Measurements from ENCODE around the gene EIF6.
A peak's percentile ranks its signal among the peaks of the same experiment; 100 is the strongest.

Gene EIF6

GRCh38 chr20:35304956-35305355, 20.4 kb upstream of the EIF6 start:
- in situ Hi-C loops (cut with HindIII; ENCODE audit: low sequenced_read_pairs), result loop anchor here (5.0 kb wide), 1 partner anchor 48 kb away; no protein-coding TSS in a partner anchor
- H3K4me3 ChIP-seq (ENCODE audit: low read depth, low read length), result no peak overlapping the region
- no peak for TF ChIP-seq CTCF (IDR thresholded peaks at IDR 0.05; ENCODE audit: low read depth, low read length, missing control alignments)
- DNase-seq (ENCODE audit: low read depth), result no peak

GRCh38 chr20:35303735-35304491, 19.3 kb upstream of the EIF6 start:
- H3K4me3 ChIP-seq (ENCODE audit: low read depth, low read length), result no peak overlapping the region
- TF ChIP-seq CTCF (IDR thresholded peaks at IDR 0.05; ENCODE audit: low read depth, low read length, missing control alignments), result peak; percentile 93
- peak; percentile 83 for DNase-seq (ENCODE audit: low read depth)
- in situ Hi-C loops (cut with HindIII; ENCODE audit: low sequenced_read_pairs), result no loop called here

GRCh38 chr20:35303382-35303734, 18.8 kb upstream of the EIF6 start:
- no peak overlapping the region for H3K4me3 ChIP-seq (ENCODE audit: low read depth, low read length)
- DNase-seq (ENCODE audit: low read depth), result no peak
- in situ Hi-C loops (cut with HindIII; ENCODE audit: low sequenced_read_pairs), result no loop called here
- no peak for TF ChIP-seq CTCF (IDR thresholded peaks at IDR 0.05; ENCODE audit: low read depth, low read length, missing control alignments)

- peak; percentile 22 for DNase-seq (ENCODE audit: low read depth)
- H3K4me3 ChIP-seq (ENCODE audit: low read depth, low read length), result no peak overlapping the region
- in situ Hi-C loops (cut with HindIII; ENCODE audit: low sequenced_read_pairs), result no loop called here
- TF ChIP-seq CTCF (IDR thresholded peaks at IDR 0.05; ENCODE audit: low read depth, low read length, missing control alignments), result no peak
These were observed 18.1 kb upstream of the EIF6 start for GRCh38 chr20:35302421-35303335.

- no peak for DNase-seq (ENCODE audit: low read depth)
- in situ Hi-C loops (cut with HindIII; ENCODE audit: low sequenced_read_pairs), result no loop called here
- no peak for TF ChIP-seq CTCF (IDR thresholded peaks at IDR 0.05; ENCODE audit: low read depth, low read length, missing control alignments)
- H3K4me3 ChIP-seq (ENCODE audit: low read depth, low read length), result no peak overlapping the region
These were observed 16.9 kb upstream of the EIF6 start for GRCh38 chr20:35301426-35301825.

- no peak overlapping the region for H3K4me3 ChIP-seq (ENCODE audit: low read depth, low read length)
- no peak for TF ChIP-seq CTCF (IDR thresholded peaks at IDR 0.05; ENCODE audit: low read depth, low read length, missing control alignments)
- in situ Hi-C loops (cut with HindIII; ENCODE audit: low sequenced_read_pairs), result no loop called here
- DNase-seq (ENCODE audit: low read depth), result no peak
These were observed 16.1 kb upstream of the EIF6 start for GRCh38 chr20:35300469-35301262.

Measured in astrocyte of the cerebellum (primary cell).